Skin epidermis (tissue), 12 donors: ENCODE measurements around the gene GH1.
"Not testable (repeated sequence)": the region's sequence is repeated elsewhere in the genome, so short reads cannot be mapped to it uniquely, and the experiment has no call there.

ENCODE experiments used
- H3K27ac ChIP-seq, 21 experiments: fragments of 200-600 bp; sonication (generic) in 11 of 21; one replicate each; pipeline ENCODE4 v1.5.0; 2020; ENCODE audit warnings: mild to moderate bottlenecking in 3 of 21, inconsistent platforms in 2 of 21, moderate library complexity in 2 of 21
- H3K4me3 ChIP-seq, 7 experiments: fragments of 200-600 bp; sonication (generic) in 2 of 7; one replicate each; pipeline ENCODE4 v1.5.0; 2020; ENCODE audit warnings: inconsistent platforms in 2 of 7, mild to moderate bottlenecking in 2 of 7, moderate library complexity in 1 of 7

Gene GH1

DNA sequence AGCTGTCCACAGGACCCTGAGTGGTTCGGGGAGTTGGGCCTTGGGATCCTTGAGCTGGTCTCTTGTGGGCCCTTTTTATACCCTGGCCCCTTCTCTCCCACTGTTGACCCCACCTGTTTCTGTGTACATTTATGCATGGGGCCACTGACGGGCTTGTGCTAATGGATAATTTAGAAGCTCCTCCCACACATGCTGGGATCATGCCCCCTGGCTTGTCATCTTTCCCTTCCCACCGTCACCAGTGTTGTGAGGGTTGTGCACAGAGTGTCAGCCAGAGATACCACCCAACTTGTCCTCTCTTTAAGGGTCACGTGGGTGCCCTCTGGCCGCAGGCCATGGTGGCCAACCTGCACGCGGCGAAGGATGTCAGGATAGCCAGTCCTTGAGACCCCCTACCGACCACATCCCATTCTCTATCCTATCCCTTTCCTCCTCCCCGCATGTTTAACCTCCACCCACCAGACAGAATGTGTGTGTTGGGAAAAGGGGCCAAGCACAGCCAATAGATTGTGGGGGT is at the start of gene GH1:
GH1 (minus strand) TSS at position 51 of the 517 bp plus-strand sequence. CDS start 63 bp downstream, outside the sequence.
- not testable (repeated sequence) for H3K27ac ChIP-seq, H3K4me3 ChIP-seq

DNA sequence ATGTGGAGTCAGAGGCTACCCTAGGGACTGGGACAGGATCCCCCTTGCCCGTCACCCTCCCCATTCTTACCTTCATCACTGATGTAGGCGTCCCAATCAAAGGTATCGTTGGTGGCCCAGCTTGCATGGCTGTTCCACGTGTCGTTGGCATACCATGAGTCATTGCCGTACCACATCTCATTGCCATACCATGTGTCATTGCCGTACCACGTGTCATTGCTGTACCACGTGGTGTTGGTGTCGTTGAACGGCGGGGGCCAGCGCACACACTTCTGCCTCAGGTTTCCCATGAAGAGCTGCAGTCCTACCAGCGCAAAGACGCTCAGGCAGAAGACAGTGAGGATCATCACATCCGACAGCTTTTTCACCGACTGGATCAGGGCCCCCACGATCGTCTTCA is 49.3 kb upstream of the GH1 start:
- Histone ChIP-seq H3K27ac (no peak overlapping the region), H3K4me3 (no peak overlapping the region)

GRCh38 chr17:63966646-63967264 is 48.1 kb upstream of the GH1 start:
- H3K4me3 ChIP-seq, result no peak overlapping the region
- no peak overlapping the region for H3K27ac ChIP-seq

DNA sequence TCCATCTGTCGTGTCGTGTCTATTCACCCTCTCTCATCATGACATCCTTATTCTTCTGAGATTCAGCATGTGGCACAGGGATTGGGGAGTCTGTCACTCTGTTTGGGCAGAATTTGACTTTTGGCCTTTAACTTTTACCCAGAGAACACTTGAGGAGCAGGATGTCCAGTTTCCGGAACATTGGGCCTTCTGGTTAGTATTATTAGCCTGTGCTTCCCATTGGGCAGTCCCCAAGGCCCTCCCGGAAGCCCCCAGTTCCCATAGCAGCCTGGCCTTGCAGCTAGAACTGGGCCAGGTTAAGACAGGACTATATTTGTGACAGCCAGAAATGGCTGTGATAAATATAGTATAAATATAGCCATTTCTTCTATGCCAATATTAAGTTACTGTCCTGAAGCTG is 44.5 kb upstream of the GH1 start:
- H3K4me3 ChIP-seq, result no peak overlapping the region
- peak overlapping the region in 1 of 21 experiments; percentile 37 for H3K27ac ChIP-seq

DNA sequence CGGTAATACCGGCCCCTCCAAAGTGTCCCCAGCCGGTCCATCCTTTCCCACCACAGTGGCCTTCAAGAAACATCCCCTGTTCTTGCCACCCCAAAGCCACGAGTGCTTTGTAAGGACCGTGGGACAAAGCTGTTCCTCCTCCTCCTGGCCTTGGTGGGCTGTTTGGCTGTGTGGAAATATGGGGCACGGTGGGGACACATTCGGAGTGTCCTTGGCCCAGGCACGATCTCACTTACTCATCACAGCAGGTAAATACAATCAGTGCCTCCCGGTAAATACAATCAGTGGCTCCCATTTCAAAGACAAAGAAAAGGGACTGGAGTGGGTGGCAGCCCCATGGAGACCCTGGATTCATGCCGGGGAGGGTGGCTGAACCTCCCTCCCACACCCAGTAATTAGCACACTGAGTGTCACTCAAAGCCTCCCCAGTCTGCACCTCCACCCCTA is 43.7 kb upstream of the GH1 start:
- peak overlapping the region in 3 of 21 experiments; percentile 1 to 28 (median 2) for H3K27ac ChIP-seq

DNA sequence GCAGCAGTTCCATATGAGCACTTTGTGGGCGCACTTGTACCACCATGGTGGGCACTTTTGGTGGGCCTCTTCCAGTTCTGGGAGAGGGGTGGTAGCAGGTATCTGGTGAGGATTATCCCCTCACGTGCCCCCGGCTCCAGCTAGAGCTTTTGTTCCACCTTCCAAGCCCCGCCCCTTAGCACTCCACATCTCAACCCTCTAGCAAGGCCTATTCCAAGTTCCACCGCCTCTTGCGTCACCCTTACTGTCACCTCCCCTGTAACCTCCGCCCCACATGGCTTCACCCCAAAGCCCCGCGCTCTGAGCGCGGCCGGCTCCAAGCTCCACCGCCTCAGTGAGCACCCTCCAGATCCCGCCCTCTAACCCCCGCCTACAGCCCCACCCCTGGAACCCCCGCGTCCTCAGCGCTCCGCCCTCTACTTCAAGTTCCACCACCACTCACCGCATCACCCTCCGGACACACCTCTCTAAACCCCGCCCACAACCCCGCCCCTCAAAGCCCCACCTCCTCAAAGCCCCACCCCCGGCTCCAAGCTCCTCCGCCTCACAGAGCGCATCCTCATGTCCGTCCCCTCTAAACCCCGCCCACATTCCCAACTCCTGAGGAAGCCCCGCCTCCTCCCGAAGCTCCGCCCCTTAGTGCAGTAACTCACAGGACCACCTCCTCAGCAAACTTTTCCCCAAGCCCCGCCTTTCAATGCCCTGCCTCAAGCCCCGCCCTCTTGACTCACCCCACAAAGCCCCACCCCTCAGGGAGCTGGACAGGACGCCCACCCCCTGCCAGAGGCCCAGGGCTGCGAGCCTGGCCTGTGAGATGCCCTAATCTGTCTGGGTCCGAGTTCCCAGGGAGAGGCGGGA is 42.9 kb upstream of the GH1 start:
- no peak overlapping the region for H3K27ac ChIP-seq
- peak overlapping the region in 1 of 7 experiments; percentile 8 for H3K4me3 ChIP-seq

More for the DNA sequence above, 43.7 kb upstream of the GH1 start:
- H3K4me3 ChIP-seq, result no peak overlapping the region

GRCh38 chr17:63960430-63960829 is 41.8 kb upstream of the GH1 start:
- H3K4me3 ChIP-seq, result no peak overlapping the region
- H3K27ac ChIP-seq, result no peak overlapping the region

GRCh38 chr17:63960006-63960405 is 41.4 kb upstream of the GH1 start:
- no peak overlapping the region for H3K27ac ChIP-seq
- H3K4me3 ChIP-seq, result no peak overlapping the region

- Histone ChIP-seq H3K4me3 (no peak overlapping the region), H3K27ac (no peak overlapping the region)
Observed at GRCh38 chr17:63956296-63956920, 37.8 kb upstream of the GH1 start.

GRCh38 chr17:63955791-63956190 is 37.2 kb upstream of the GH1 start:
- Histone ChIP-seq H3K4me3 (no peak overlapping the region), H3K27ac (no peak overlapping the region)

GRCh38 chr17:63955232-63955631 is 36.6 kb upstream of the GH1 start:
- H3K27ac ChIP-seq, result no peak overlapping the region

GRCh38 chr17:63954402-63955063 is 35.9 kb upstream of the GH1 start:
- H3K4me3 ChIP-seq, result no peak overlapping the region
- H3K27ac ChIP-seq, result no peak overlapping the region

More at GRCh38 chr17:63955232-63955631, 36.6 kb upstream of the GH1 start:
- no peak overlapping the region for H3K4me3 ChIP-seq

DNA sequence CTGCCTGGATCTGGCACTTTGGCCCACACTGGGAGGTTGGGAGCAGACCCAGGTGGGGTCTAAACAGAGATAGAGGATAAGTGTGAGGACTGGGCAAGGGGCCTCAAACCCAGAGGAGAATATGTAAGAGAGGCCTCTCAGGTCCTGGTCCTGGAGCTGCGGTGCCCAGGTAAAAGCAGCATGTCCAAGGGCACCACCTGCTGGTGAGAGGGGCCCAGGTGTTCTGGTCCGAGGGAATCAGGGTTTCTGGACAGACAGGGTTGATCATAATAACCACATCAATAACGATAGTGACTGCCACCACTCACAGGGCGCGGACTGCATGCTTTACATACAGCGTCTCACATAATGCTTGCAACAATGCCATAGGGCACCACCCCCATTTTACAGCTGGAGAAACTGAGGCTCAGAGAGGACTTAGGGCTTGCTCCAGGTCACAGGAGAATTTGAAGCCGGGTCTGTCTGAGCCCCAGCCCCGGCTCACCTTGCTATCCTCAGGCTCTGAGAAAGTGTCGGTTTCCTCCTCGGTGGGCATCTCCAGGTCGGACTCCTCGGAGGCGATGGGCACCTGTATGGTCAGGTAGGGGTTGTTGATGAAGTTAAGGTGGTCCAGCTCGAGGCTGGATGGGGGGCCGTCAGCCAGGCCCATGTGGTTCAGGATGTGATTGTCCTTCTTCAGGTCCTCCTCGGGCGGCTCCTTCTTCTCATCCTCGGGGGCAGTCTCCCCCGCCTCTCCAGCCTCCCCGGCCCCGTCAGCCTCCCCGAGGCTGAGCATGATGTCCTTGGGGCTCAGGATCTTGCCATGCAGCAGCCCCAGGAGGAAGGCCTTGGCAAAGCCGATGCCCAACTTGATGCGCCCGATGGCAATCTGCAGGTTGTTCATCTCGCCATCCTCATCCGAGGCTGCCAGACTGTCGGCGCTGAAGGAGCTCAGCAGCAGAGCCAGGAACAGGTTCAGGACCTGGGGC is 32.6 kb upstream of the GH1 start:
- H3K4me3 ChIP-seq, result no peak overlapping the region

GRCh38 chr17:63949576-63950250 is 31.1 kb upstream of the GH1 start:
- Histone ChIP-seq H3K4me3 (no peak overlapping the region), H3K27ac (no peak overlapping the region)

More for the DNA sequence above, 32.6 kb upstream of the GH1 start:
- H3K27ac ChIP-seq, result no peak overlapping the region

DNA sequence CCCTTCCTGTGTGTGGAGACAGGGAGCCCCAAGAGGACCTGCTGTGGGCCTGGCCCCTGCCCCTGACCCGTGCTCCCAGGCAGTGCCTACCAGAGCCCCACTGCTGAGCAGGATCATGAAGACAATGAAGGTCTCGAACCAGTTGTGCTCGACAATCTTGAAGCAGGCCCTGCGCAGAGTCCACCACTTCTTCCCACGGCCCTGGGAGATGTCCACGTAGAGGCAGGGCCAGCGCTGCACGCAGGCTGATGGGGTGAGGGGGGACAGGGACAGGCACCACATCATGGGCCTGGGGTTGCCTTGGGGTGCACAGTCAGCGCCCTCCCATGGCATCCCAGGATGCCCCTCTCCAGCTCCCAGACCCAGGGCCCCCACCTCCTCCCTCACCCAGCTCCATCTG is 29.9 kb upstream of the GH1 start:
- no peak overlapping the region for H3K27ac ChIP-seq
- no peak overlapping the region for H3K4me3 ChIP-seq

DNA sequence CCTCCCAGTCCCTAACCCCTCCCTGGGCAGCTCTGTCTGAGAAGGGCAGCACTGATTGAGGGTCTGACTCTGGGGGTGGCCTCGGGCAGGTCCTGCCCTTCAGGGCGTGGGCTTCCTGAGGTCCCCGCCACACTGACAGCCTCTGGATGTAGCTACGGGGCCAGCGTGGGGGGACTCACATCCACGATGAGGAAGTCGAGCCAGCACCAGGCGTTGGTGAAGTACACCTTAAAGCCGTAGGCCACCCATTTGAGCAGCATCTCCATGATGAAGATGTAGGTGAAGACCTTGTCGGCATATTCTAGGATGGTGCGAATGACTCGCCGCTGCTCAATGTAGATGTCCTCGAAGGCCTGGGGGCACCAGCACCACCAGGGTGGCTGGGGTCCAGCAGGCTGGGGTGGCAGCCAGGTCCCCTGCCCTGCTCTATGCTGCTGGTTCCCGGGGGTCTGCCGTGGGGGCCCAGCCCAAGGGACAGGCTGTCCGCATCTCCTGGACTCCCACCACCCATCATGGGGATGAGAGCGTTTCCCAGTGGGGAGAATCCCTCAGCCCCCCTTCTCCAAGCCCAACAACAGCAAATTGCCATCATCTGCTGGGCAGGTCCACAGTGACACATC is 29.2 kb upstream of the GH1 start:
- Histone ChIP-seq H3K27ac (no peak overlapping the region), H3K4me3 (no peak overlapping the region)

- Histone ChIP-seq H3K27ac (peak overlapping the region in 2 of 21 experiments; percentile 4 to 65), H3K4me3 (no peak overlapping the region)
Observed at GRCh38 chr17:63946440-63947363, 28.1 kb upstream of the GH1 start.
